ENCODE results near the gene RHOF.

The RHOF gene

DNA sequence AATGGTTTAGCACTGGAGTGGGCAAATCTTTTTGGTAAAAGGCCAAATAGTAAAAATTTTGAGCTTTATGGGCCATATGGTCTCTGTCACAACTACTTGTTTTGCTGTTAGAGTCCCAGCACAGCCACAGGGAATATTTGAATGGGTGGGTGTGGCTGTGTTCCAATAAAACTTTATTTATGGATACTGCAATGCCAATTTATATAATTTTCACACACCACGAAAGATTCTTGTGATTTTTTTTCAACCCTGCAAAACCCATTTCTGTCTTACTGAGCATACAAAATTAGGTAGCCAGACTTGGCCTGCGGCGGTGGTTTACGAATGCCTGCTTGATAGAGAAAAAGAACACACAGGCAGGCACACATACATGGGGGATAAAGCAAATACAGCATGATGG lies 52.6 kb downstream of the RHOF start:
- DNase-seq: no peak

DNA sequence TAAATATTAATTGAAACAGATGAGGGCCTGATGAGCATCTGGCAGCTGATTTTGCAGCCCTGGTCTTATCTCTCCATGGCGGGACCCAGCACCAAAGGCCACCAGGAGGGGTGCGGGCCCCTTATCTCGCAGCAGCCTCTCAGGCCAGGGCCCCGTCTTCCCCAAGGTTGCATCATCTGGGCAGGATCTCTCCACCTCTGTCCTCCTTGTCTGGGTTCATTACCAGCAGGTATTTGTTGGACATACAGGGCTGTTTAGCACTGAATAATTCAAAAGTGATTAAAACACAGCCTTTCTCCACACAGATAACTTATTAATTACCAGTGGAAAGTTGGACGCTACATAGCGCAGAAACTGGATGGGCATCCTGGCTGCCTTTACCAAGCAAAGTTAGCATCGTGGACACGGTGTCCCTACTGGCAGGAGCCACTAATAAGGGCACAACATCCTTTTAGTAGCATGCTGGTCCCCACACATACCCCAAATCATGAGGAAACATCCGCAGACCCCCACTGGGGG lies 55.1 kb downstream of the RHOF start:
- DNase-seq: no peak

DNA sequence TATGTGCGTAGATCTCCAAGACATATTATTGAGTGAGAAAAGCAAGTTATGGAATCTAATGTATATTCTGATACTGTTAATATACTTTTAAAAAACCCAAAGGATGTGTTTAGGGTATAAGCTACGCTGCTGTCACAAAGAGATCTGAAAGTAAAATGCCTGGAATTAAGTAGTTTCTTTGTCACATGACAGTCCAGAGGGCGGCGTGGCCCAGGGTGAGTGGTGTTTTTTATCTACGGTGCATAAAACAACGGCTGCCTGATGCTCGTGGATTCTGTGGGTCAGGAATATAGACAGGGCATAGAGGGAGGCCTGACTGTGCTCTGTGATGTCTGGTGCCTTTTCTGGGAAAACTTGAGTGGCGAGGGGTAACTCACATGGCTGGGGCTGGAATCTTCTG lies 59.6 kb downstream of the RHOF start:
- no peak for DNase-seq

GRCh38 chr12:121731473-121731872 lies 62.0 kb downstream of the RHOF start:
- DNase-seq: no peak

- DNase-seq: no peak
Measured at GRCh38 chr12:121729021-121729420, 64.5 kb downstream of the RHOF start.
